ENCODE measurements around the gene PDIA4.

DNA sequence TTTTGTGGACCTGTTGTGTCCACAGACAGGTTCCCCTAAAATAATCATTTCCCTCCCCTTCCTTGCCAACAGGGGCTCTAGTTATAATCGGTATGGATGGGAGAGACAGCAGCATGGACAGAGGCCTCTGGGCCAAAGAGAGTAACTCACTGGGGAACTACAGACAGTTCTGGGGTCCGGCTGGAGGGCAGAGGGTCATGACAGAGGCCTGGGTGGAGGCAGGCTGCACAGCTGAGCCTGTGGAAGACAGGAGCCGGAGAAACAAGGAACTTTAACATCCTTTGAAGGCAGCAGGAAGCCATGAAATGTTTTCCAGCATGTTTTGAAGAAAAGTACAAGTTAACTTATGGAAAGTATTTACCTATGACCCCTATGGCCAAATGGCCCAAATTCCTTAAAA lies 68.6 kb downstream of the PDIA4 start:
- TF ChIP-seq, protein P1, sequence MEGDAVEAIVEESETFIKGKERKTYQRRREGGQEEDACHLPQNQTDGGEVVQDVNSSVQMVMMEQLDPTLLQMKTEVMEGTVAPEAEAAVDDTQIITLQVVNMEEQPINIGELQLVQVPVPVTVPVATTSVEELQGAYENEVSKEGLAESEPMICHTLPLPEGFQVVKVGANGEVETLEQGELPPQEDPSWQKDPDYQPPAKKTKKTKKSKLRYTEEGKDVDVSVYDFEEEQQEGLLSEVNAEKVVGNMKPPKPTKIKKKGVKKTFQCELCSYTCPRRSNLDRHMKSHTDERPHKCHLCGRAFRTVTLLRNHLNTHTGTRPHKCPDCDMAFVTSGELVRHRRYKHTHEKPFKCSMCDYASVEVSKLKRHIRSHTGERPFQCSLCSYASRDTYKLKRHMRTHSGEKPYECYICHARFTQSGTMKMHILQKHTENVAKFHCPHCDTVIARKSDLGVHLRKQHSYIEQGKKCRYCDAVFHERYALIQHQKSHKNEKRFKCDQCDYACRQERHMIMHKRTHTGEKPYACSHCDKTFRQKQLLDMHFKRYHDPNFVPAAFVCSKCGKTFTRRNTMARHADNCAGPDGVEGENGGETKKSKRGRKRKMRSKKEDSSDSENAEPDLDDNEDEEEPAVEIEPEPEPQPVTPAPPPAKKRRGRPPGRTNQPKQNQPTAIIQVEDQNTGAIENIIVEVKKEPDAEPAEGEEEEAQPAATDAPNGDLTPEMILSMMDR (IDR thresholded peaks at IDR 0.05; ENCODE audit: low read length), result no peak
- TF ChIP-seq EZH2 (IDR thresholded peaks at IDR 0.05; ENCODE audit: borderline replicate concordance, low read length), result no peak

Measured in OCI-LY1 (cell line).